Activated T-helper 9 cell treated with anti-CD3 and anti-CD28 coated beads, Interleukin-2, amount 50 U/mL, for 16 hours (primary cell): ENCODE results near the gene GANC.

Experiments used
- DNase-seq: peaks from one replicate; pipeline ENCODE4 v3.0.0-alpha.2; 2020; ENCODE audit warnings: low read depth

Gene GANC

GRCh38 chr15:42348083-42348482, 75.1 kb downstream of the GANC start:
- DNase-seq: no peak

GRCh38 chr15:42349186-42349585, 76.2 kb downstream of the GANC start:
- DNase-seq: no peak

GRCh38 chr15:42352401-42352800, 79.4 kb downstream of the GANC start:
- no peak for DNase-seq

- no peak for DNase-seq
Observed at GRCh38 chr15:42353061-42353460, 80.1 kb downstream of the GANC start.

GRCh38 chr15:42354824-42355223, 81.8 kb downstream of the GANC start:
- no peak for DNase-seq

GRCh38 chr15:42355291-42355690, 82.3 kb downstream of the GANC start:
- no peak for DNase-seq

- DNase-seq: no peak
Observed at GRCh38 chr15:42356851-42357250, 83.8 kb downstream of the GANC start.

- DNase-seq: no peak
Observed at GRCh38 chr15:42358141-42358540, 85.1 kb downstream of the GANC start.

- no peak for DNase-seq
Observed at GRCh38 chr15:42359249-42359648, 86.2 kb downstream of the GANC start, which contains the start of gene CAPN3. Gene CAPN3, plus strand, starts transcription at chr15:42359501. Its CDS starts 305 bp downstream, at chr15:42359806.

- no peak for DNase-seq
Observed at GRCh38 chr15:42359985-42360384, 87.0 kb downstream of the GANC start.

- DNase-seq: no peak
Observed at GRCh38 chr15:42360535-42361112, 87.6 kb downstream of the GANC start.

GRCh38 chr15:42363487-42363886, 90.5 kb downstream of the GANC start:
- no peak for DNase-seq

GRCh38 chr15:42363942-42364341, 90.9 kb downstream of the GANC start:
- DNase-seq: no peak

GRCh38 chr15:42364529-42364928, 91.5 kb downstream of the GANC start:
- DNase-seq: no peak

- DNase-seq: no peak
Observed at GRCh38 chr15:42365921-42366550, 93.0 kb downstream of the GANC start.

GRCh38 chr15:42367041-42367440, 94.0 kb downstream of the GANC start:
- DNase-seq: no peak

- no peak for DNase-seq
Observed at GRCh38 chr15:42368096-42368495, 95.1 kb downstream of the GANC start.

GRCh38 chr15:42371096-42371495, 98.1 kb downstream of the GANC start:
- no peak for DNase-seq

- DNase-seq: no peak
Observed at GRCh38 chr15:42373274-42373673, 100.3 kb downstream of the GANC start.

GRCh38 chr15:42373936-42374335, 100.9 kb downstream of the GANC start:
- DNase-seq: no peak

GRCh38 chr15:42374810-42375209, 101.8 kb downstream of the GANC start:
- DNase-seq: no peak

- DNase-seq: no peak
Observed at GRCh38 chr15:42375252-42375651, 102.3 kb downstream of the GANC start.

GRCh38 chr15:42375941-42376340, 102.9 kb downstream of the GANC start:
- DNase-seq: no peak

- DNase-seq: no peak
Observed at GRCh38 chr15:42378011-42378410, 105.0 kb downstream of the GANC start.
